HepG2 (cell line): ENCODE data around the gene APBA3. TPM values are rescaled to one million over a fixed set of nuclear protein-coding genes. Genes with fewer than 3 reads are reported as not detected.

Experiments
- FOXK2 ChIP-seq: fragments of 450-650 bp; IDR thresholded peaks from 2 replicates; pipeline ENCODE4 v1.6.1; 2016
- NFYC ChIP-seq: IDR thresholded peaks from 2 replicates; pipeline ENCODE4 v1.6.1; 2016; ENCODE audit warnings: missing genetic modification reagents, missing compliant biosample characterization
- PHF21A ChIP-seq: sonication (generic); formaldehyde crosslinking; IDR thresholded peaks from 2 replicates; pipeline ENCODE4 v1.5.0; 2020; ENCODE audit warnings: mild to moderate bottlenecking, missing genetic modification reagents
- SATB2 ChIP-seq: sonication (generic); formaldehyde crosslinking; IDR thresholded peaks from 2 replicates; pipeline ENCODE4 v1.5.0; 2020; ENCODE audit warnings: missing genetic modification reagents
- STAT5B ChIP-seq: sonication (generic); formaldehyde crosslinking; IDR thresholded peaks from 2 replicates; pipeline ENCODE4 v1.4.0; 2020; ENCODE audit warnings: missing genetic modification reagents
- THAP11 ChIP-seq: IDR thresholded peaks from 2 replicates; pipeline ENCODE4 v1.6.1; 2016; ENCODE audit warnings: missing biosample characterization, missing genetic modification reagents
- ZKSCAN5 ChIP-seq: sonication (generic); formaldehyde crosslinking; IDR thresholded peaks from 2 replicates; pipeline ENCODE4 v1.5.1; 2020; ENCODE audit warnings: mild to moderate bottlenecking, missing genetic modification reagents
- ZNF143 ChIP-seq: sonication (generic); formaldehyde crosslinking; IDR thresholded peaks from 2 replicates; pipeline ENCODE4 v1.4.0; 2020; ENCODE audit warnings: missing genetic modification reagents
- ZNF678 ChIP-seq: sonication (generic); formaldehyde crosslinking; IDR thresholded peaks from 2 replicates; pipeline ENCODE4 v1.4.0; 2020; ENCODE audit warnings: mild to moderate bottlenecking, missing genetic modification reagents
- polyA plus RNA-seq, 8 experiments: library from polyadenylated mRNA; depleted of rRNA in 3 of 8; stranded (reverse) in 7 of 8; unstranded in 1 of 8; fragments of >200 nt; fragmentation: Illumina TruSeq in 4 of 8; extraction: Trizol in 4 of 8; gene quantifications; 2 replicates each; pipeline versions ENCODE4 v1.2.1 to v1.2.3, GENCODE V29; 2011 to 2016; ENCODE audit warnings: low read depth in 4 of 8, missing spikeins in 1 of 8, mixed read lengths in 1 of 8; ENCODE audit not compliant: insufficient read depth in 1 of 8
- total RNA-seq, 5 experiments: library from RNA; depleted of rRNA; stranded (reverse); fragments of >200 nt; fragmentation: Illumina TruSeq; extraction: Trizol; gene quantifications; 2 replicates each; pipeline ENCODE4 v1.2.3, GENCODE V29; 2016; ENCODE audit warnings: low read depth in 1 of 5
- TF ChIP-seq, protein P1 (sequence below), 2 experiments: fragments of 450-650 bp in 1 of 2; sonication (generic) in 1 of 2; formaldehyde crosslinking in 1 of 2; IDR thresholded peaks; 2 replicates each; pipeline versions ENCODE4 v1.6.1 to v1.8.0; 2016 to 2022; ENCODE audit warnings: antibody characterized with exemption in 1 of 2, mild to moderate bottlenecking in 1 of 2, missing genetic modification reagents in 1 of 2
- TF ChIP-seq, protein P2 (sequence below): sonication (generic); formaldehyde crosslinking; IDR thresholded peaks from 2 replicates; pipeline ENCODE4 v1.5.1; 2020; ENCODE audit warnings: missing genetic modification reagents, mild to moderate bottlenecking, borderline replicate concordance

The APBA3 gene
- total and polyA plus RNA-seq, 2 of the 13 experiments (the other 11 are each of a cell fraction or from before 2014, with no cell fraction given) = 14.2 to 14.3 TPM

DNA sequence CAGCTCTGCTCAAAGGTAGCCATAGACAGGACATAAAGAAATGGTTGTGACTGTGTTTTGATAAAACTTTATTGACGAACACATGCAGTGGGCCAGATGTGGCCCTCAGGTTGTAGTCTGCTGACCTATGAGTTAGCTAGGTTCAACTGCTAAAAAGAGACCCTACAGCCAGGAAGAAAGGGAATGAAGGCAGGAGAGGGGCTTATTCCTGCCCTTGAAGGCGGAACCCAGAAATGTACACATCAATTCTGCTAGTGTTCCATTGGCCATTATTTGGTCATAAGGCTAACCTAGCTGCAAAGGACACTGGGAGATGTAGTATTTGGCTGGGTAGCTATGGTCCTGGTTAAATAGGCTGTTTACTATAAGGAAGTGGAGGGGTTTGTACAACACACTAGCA is 18.0 kb downstream of the APBA3 start (continued):
- TF ChIP-seq, protein P1, sequence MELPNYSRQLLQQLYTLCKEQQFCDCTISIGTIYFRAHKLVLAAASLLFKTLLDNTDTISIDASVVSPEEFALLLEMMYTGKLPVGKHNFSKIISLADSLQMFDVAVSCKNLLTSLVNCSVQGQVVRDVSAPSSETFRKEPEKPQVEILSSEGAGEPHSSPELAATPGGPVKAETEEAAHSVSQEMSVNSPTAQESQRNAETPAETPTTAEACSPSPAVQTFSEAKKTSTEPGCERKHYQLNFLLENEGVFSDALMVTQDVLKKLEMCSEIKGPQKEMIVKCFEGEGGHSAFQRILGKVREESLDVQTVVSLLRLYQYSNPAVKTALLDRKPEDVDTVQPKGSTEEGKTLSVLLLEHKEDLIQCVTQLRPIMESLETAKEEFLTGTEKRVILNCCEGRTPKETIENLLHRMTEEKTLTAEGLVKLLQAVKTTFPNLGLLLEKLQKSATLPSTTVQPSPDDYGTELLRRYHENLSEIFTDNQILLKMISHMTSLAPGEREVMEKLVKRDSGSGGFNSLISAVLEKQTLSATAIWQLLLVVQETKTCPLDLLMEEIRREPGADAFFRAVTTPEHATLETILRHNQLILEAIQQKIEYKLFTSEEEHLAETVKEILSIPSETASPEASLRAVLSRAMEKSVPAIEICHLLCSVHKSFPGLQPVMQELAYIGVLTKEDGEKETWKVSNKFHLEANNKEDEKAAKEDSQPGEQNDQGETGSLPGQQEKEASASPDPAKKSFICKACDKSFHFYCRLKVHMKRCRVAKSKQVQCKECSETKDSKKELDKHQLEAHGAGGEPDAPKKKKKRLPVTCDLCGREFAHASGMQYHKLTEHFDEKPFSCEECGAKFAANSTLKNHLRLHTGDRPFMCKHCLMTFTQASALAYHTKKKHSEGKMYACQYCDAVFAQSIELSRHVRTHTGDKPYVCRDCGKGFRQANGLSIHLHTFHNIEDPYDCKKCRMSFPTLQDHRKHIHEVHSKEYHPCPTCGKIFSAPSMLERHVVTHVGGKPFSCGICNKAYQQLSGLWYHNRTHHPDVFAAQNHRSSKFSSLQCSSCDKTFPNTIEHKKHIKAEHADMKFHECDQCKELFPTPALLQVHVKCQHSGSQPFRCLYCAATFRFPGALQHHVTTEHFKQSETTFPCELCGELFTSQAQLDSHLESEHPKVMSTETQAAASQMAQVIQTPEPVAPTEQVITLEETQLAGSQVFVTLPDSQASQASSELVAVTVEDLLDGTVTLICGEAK (IDR thresholded peaks at IDR 0.05) = peak; percentile 72
- TF ChIP-seq, protein P1 (CRISPR knock-in tag; IDR thresholded peaks at IDR 0.05) = peak; percentile 99
- TF ChIP-seq SATB2 (CRISPR knock-in tag) (no peak), ZNF143 (CRISPR knock-in tag) (peak; percentile 84), NFYC (CRISPR knock-in tag) (peak; percentile 42; the same call in 1 of the 2 replicates), ZNF678 (no peak), ZKSCAN5 (CRISPR knock-in tag) (no peak), PHF21A (no peak), STAT5B (CRISPR knock-in tag) (no peak), FOXK2 (no peak), THAP11 (CRISPR knock-in tag) (peak; percentile 92)
- TF ChIP-seq, protein P2, sequence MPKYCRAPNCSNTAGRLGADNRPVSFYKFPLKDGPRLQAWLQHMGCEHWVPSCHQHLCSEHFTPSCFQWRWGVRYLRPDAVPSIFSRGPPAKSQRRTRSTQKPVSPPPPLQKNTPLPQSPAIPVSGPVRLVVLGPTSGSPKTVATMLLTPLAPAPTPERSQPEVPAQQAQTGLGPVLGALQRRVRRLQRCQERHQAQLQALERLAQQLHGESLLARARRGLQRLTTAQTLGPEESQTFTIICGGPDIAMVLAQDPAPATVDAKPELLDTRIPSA = no peak
